GM18517 (cell line): ENCODE measurements around the gene ZNF77.
"Not testable (repeated sequence)": the region's sequence is repeated elsewhere in the genome, so short reads cannot be mapped to it uniquely, and the experiment has no call there.

Experiments used
- ATAC-seq: cut with Tn5 transposase; IDR thresholded peaks from one replicate; pipeline ENCODE4 v1.9.1; 2021; ENCODE audit warnings: mild to moderate bottlenecking, moderate library complexity; ENCODE audit not compliant: unreplicated experiment

The ZNF77 gene

GRCh38 chr19:2973229-2973628, 28.5 kb upstream of the ZNF77 start:
- no peak for ATAC-seq

DNA sequence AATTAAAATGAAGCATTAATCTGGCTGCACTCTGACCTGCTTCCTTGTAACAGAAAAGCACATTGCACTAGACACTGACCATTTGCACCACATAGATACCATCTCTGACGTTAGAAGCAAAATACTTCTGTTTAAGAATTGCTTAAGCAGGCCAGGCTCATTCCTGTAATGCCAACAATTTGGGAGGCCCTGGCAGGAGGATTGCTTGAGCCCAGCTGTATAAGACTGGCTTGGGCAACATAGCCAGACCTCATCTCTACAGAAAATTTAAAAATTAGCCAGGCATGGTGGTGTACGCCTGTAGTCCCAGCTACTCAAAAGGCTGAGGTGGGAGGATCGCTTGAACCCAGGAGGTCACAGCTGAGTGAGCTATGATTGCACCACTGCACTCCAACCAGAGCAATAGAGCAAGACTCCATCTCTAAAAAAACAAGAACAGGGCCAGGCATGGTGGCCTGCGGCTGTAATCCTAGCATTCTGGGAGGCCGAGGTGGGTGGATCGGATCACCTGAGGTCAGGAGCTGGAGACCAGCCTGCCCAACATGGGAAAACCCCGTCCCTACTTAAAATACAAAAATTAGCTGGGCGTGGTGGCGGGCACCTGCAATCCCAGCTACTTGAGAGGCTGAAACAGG, 25.5 kb upstream of the ZNF77 start:
- no peak for ATAC-seq

DNA sequence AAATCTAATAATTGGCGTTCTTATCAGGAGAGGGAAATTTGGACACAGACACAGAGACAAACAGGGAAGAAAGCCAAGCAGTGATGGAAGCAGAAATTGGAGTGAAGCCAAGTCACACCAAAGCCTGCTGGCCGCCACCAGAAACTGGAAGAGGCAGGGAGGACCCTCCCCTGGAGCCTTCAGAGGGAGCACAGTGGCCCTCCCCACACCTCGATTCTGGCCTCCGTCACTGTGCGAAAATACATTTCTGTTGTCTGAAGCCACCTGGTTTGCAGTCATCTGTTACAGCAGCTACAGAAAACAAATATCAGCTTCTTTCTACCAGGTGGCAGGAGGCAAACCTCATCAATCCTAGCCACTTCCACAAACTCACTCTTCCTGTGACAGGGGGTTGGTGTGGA, 24.3 kb upstream of the ZNF77 start:
- no peak for ATAC-seq

DNA sequence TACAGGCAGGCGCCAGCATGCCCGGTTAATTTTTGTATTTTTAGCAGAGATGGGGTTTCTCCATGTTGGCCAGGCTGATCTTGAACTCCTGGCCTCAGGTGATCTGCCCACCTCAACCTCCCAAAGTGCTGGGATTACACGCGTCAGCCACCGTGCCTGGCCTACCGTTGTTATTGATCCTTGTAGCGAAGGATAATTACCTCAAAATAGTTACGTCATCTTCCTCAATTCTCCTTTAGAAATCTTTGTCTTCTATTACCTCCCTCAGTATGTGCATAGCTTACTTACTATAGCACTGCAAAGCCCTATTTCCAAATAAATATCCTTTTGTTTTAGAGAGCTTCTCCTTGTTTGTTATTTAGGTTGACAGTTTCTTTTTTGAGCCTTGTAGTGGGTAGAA, 23.2 kb upstream of the ZNF77 start:
- no peak for ATAC-seq

- no peak for ATAC-seq
These were observed 20.1 kb upstream of the ZNF77 start for GRCh38 chr19:2964874-2965273.

DNA sequence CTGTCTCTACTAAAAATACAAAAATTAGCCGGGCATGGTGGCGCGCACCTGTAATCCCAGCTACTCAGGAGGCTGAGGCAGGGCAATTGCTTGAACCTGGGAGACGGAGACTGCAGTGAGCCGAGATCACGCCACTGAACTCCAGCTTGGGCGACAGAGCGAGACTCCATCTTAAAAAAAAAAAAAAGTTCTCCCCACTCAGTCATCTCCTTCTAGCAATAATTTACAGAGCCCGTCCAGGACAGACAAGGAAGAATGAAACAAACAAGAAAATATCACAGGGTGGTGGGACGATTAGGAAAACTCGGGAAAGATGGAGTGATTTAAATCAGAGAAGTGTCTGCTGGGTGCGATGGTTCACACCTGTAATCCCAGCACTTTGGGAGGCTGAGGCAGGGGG, 18.9 kb upstream of the ZNF77 start:
- not testable (repeated sequence) for ATAC-seq

- ATAC-seq = no peak
These were observed 18.4 kb upstream of the ZNF77 start for GRCh38 chr19:2963122-2963521.

- ATAC-seq = no peak
These were observed 17.4 kb upstream of the ZNF77 start for GRCh38 chr19:2962018-2962670.

DNA sequence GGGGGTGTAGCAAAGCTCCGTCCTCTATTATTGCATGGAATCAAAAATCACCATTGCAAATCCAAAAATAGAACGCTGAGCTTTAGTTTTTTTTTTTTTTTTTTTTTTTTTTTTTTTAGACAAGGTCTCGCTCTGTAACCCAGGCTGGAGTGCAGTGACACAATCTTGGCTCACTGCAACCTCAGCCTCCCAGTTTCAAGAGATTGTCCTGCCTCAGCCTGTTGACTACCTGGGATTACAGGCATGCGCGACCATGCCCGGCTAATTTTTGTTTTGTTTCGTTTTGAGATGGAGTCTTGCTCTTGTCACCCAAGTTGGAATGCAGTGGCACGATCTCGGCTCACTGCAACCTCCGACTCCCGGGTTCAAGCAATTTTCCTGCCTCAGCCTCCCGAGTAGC, 15.3 kb upstream of the ZNF77 start:
- ATAC-seq = no peak

DNA sequence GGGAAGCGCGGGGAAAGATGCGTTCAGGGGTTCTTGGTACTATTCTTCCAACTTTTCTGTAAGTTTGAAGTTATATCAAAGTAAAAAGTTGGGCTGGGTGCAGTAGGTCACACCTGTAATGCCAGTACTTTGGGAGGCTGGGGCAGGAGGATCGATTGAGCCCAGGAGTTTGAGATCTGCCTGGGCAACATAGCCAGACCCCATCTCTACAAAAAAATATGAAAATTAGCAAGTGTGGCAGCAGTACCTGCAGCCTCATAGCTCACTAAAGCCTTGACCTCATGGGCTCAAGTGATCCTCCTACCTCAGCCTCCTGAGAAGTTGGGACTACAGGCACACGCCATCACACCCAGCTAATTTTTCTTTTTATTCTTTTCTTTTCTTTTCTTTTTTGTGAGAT, 12.4 kb upstream of the ZNF77 start:
- ATAC-seq = no peak

DNA sequence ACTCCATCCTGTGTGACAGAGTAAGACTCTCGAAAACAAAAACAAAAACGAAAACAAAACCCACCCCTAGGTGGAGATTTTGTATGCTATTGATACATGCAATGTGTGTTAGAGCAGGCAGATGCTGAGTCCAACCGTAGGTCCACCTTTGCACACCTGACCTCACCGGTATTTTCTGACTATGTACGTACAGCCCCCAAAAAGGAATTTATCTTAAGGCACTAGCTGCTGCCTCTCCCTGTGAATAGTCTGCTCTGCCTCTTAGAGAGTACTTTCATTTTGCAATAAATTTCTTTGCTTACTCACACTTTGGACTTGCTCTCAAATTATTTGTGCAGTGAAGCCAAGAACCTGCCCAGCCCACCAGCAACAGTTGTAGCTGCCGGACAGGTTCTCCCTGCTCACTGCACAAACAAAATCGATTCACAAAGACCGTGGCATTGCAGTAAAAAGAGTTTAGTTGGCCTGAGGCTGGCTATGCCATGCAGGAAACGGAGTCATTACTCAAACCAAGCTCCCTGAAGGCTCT, 8.2 kb upstream of the ZNF77 start:
- no peak for ATAC-seq

DNA sequence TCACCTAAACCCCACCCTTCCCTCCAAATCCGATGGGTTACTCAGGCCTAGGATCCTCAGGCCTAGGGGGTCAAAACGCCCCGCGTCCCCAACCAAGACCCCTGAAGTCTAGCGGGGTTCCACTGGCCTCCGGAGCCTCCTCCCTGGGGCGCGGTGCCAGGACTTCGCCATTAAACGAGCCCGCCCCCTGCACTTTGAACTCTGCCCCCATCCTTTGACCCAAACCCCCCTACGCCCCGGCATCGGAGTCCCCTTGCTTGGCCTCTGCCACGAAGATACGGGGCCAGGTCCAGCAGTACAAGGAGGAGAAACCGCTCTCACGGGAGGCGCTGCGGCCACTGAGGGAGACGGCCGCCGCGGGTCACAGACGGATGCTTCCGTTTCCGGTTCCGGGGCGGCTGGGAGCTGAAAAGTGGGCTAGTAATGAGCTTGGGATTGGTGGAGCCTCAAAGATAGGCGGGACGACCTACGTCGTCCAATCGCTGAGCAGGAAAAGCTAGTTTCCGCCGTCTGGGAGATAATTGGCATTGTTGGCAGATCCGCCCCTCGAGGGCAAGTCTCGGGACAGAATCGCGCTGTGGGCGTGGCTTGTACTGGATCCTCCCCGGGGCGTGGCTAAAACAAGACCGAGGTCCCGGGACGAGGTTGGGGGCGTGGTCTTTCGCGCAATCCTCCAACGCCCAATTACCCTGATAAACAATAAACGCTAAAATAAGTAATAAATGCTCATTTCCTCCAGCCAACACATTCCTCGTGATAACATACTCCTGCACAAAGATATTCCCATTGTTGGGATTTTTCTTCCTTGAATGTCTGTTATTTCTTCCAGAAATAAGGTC, 5.7 kb upstream of the ZNF77 start:
- ATAC-seq = peak; percentile 97

DNA sequence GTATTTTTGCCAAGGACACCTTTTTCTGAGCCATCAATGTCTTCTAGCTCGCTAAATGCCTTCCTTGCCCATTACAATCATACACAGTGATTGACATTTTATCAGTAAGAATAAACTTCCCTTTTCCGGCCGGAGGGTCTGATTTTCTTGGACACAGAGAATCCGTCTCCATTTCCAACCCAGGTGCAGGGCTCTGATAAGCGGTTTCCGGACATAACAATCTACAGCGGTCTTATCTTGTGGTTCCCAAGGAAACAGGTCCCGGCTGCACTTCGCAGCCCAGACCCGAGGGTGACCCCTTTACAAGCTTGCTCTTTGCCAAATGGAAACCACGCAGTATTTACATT, 5.1 kb upstream of the ZNF77 start:
- ATAC-seq = no peak

GRCh38 chr19:2945575-2946184, 909 bp upstream of the ZNF77 start:
- ATAC-seq = no peak

GRCh38 chr19:2944403-2944774, 382 bp downstream of the ZNF77 start:
- ATAC-seq = no peak

GRCh38 chr19:2942928-2943640, 1.7 kb downstream of the ZNF77 start:
- no peak for ATAC-seq

- not testable (repeated sequence) for ATAC-seq
These were observed 8.9 kb downstream of the ZNF77 start for GRCh38 chr19:2935863-2936262.

DNA sequence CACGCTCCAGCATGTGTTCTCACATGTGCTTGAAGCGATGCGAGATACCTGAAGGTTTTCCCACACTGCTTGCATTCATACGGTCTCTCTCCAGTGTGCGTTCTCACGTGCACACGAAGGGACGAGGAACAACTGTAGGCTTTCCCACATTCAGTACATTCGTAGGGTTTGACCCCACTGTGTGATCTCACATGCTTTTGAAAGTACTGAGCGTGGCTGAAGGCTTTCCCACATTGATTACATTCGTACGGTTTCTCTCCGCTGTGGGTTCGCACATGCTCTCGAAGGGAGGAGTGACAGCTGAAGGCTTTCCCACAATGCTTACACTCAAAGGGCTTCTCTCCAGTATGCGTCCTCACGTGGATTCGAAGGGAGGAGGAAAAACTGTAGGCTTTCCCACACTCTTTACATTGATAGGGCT, 11.3 kb downstream of the ZNF77 start:
- no peak for ATAC-seq

DNA sequence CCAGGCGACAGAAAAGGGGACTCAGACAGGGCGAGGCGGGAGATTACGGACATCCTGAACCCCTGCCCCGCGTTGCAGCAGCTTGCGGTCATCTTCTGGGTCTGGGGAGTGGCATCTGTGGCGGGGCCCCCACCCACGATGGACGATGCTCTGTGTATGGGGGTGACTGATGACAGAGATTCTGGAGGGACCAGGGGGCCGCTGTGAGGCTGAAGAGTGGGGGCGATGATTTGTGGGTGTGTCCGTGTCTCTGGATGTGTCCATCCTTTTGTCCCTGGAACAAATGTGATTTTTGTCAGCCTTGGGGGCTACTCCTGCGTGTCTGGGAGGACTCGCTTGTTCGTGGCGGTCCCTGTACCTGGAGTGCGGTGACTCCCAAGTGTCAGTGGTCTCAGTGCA, 17.7 kb downstream of the ZNF77 start:
- no peak for ATAC-seq

DNA sequence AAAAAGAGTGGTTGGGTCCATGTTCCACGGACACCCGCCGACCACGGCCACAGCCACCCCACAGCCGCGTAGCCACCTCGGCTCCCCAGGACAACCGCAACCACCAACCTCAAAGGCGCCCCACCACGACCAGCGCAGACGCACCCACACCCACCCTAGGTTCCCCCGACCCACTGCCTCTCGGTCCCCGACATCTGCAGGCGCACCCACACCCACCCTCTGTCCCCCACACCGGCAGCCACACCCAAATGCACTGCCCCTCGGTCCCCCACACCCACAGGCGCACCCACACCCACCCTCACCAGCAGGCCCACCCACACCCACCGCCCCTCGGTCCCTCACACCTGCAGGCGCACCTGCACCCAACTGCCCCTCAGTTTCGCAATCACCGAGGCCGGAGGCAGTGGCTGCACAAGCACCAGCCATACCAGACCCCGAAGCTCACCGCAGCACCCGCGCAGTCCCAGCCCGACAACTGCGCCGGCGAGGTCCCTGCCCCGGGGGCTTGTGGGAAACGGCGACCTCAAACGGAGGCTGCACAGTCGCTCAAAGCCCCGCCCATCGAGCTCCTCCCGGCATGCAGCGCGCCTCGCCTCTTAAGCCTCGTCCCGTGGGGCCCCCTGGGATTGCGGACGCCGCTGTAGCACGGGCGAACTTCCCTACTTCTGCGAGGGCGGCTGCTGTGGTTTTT, 18.3 kb downstream of the ZNF77 start:
- ATAC-seq = no peak
